SH-SY5Y (cell line): ENCODE results near the gene TMEM201.

ENCODE experiments used
- GATA2 ChIP-seq: IDR thresholded peaks from 2 replicates; pipeline ENCODE4 v1.6.1; 2011; ENCODE audit warnings: mild to moderate bottlenecking, low read depth, low read length
- GATA3 ChIP-seq: IDR thresholded peaks from 2 replicates; pipeline ENCODE4 v1.6.1; 2011; ENCODE audit warnings: low read depth, mild to moderate bottlenecking, low read length, moderate library complexity

DNA sequence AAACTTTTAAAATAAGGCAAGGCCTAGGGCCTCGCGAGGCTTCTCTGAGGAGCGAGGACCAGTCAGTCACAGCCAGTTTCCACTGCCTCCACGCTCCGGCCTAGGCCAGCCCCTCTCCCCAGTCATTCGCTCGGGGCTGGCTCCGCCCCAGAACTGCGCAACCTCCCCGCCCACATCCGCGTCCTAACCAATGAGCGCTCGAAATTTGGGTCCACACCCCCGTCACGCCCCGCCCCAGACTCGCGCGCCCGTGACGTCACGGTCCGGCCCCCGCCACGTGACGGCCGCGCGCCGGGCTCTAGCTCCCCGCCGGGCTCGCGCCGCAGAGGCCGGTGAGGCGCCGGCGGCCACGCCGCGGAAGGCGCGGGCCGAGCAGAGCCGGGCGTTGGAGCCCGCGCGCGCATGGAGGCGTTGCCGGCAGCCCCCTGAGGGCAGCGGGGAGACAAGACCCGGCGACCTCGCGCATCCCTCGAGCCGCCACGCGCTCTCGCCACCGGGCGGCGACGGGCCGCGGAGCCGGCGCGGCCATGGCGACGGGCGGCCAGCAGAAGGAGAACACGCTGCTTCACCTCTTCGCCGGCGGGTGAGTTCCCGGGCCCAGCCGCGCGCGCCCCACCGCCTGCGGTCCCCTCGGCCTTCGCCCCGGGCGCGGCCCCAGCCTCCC is 49.4 kb upstream of the TMEM201 start, which contains the start of gene SLC25A33:
- no peak for TF ChIP-seq GATA2
- no peak for TF ChIP-seq GATA3
